Inferior parietal cortex (tissue), 1 donor: ENCODE measurements around the gene CCDC85C.

Source experiments
- DNase-seq: peaks from one replicate; pipeline ENCODE4 v3.0.0-alpha.2; 2016; ENCODE audit errors: extremely low spot score

Gene CCDC85C

GRCh38 chr14:99540196-99541032 lies 63.6 kb downstream of the CCDC85C start:
- no peak for DNase-seq

GRCh38 chr14:99539491-99539890 lies 64.5 kb downstream of the CCDC85C start:
- DNase-seq: no peak

GRCh38 chr14:99538733-99539132 lies 65.3 kb downstream of the CCDC85C start:
- no peak for DNase-seq

- DNase-seq: no peak
These were observed 65.7 kb downstream of the CCDC85C start for GRCh38 chr14:99538275-99538674.

GRCh38 chr14:99537399-99537798 lies 66.6 kb downstream of the CCDC85C start:
- DNase-seq: no peak

GRCh38 chr14:99535908-99536778 lies 67.9 kb downstream of the CCDC85C start:
- DNase-seq: no peak

GRCh38 chr14:99535448-99535847 lies 68.6 kb downstream of the CCDC85C start:
- no peak for DNase-seq

- no peak for DNase-seq
These were observed 69.1 kb downstream of the CCDC85C start for GRCh38 chr14:99534863-99535262.

GRCh38 chr14:99534333-99534732 lies 69.7 kb downstream of the CCDC85C start:
- no peak for DNase-seq

- DNase-seq: no peak
These were observed 71.7 kb downstream of the CCDC85C start for GRCh38 chr14:99532310-99532709.

GRCh38 chr14:99531251-99532096 lies 72.5 kb downstream of the CCDC85C start:
- DNase-seq: no peak

- DNase-seq: no peak
These were observed 73.4 kb downstream of the CCDC85C start for GRCh38 chr14:99530407-99531155.

- DNase-seq: no peak
These were observed 74.1 kb downstream of the CCDC85C start for GRCh38 chr14:99529899-99530298.

GRCh38 chr14:99527427-99528076 lies 76.5 kb downstream of the CCDC85C start:
- no peak for DNase-seq

GRCh38 chr14:99527026-99527425 lies 77.0 kb downstream of the CCDC85C start:
- no peak for DNase-seq

GRCh38 chr14:99525699-99526080 lies 78.3 kb downstream of the CCDC85C start:
- DNase-seq: no peak

- DNase-seq: no peak
These were observed 79.0 kb downstream of the CCDC85C start for GRCh38 chr14:99524804-99525698.

GRCh38 chr14:99524091-99524661 lies 79.8 kb downstream of the CCDC85C start:
- no peak for DNase-seq

GRCh38 chr14:99523704-99524055 lies 80.3 kb downstream of the CCDC85C start:
- no peak for DNase-seq
